SKM-1 treated with dmso at 0.1 percent for 144 hours (cell line): ENCODE data around the gene CFP.
A peak's percentile ranks its signal among the peaks of the same experiment; 100 is the strongest.

Experiments used
- DNase-seq: peaks from one replicate; lab custom pipeline; 2025; ENCODE audit not compliant: unreplicated experiment; lab: John Stamatoyannopoulos, UW

The CFP gene

GRCh38 chrX:47638816-47639215, 9.1 kb upstream of the CFP start:
- no peak for DNase-seq

- DNase-seq = no peak
These were observed 7.9 kb upstream of the CFP start for GRCh38 chrX:47637546-47638195.

- no peak for DNase-seq
These were observed 5.3 kb upstream of the CFP start for GRCh38 chrX:47634871-47635575.

- DNase-seq = no peak
These were observed 4.2 kb upstream of the CFP start for GRCh38 chrX:47633689-47634590.

- peak; percentile 15 for DNase-seq
These were observed 2.9 kb upstream of the CFP start for GRCh38 chrX:47632666-47633065.

GRCh38 chrX:47631676-47632075, 1.9 kb upstream of the CFP start:
- no peak for DNase-seq

- DNase-seq = no peak
These were observed 748 bp downstream of the CFP start for GRCh38 chrX:47628982-47629381.

GRCh38 chrX:47625365-47625764, 4.4 kb downstream of the CFP start:
- no peak for DNase-seq

GRCh38 chrX:47623540-47624027, 6.1 kb downstream of the CFP start:
- DNase-seq = no peak

GRCh38 chrX:47621851-47622250, 7.9 kb downstream of the CFP start:
- DNase-seq = no peak

- DNase-seq = no peak
These were observed 9.4 kb downstream of the CFP start for GRCh38 chrX:47620303-47620685.

GRCh38 chrX:47619486-47620302, 10.0 kb downstream of the CFP start, which contains the start of gene SYN1:
TSS of gene SYN1 (minus strand) at chrX:47619857. CDS start at chrX:47619728, 129 bp downstream.
- peak; percentile 34 for DNase-seq

GRCh38 chrX:47618923-47619485, 10.7 kb downstream of the CFP start:
- DNase-seq = no peak

GRCh38 chrX:47614618-47615017, 15.1 kb downstream of the CFP start:
- no peak for DNase-seq

GRCh38 chrX:47613082-47613481, 16.6 kb downstream of the CFP start:
- no peak for DNase-seq

GRCh38 chrX:47612418-47612817, 17.3 kb downstream of the CFP start:
- DNase-seq = no peak

- no peak for DNase-seq
These were observed 17.8 kb downstream of the CFP start for GRCh38 chrX:47611926-47612325.

GRCh38 chrX:47611489-47611888, 18.2 kb downstream of the CFP start:
- DNase-seq = no peak

GRCh38 chrX:47610511-47610910, 19.2 kb downstream of the CFP start:
- DNase-seq = no peak

- no peak for DNase-seq
These were observed 21.5 kb downstream of the CFP start for GRCh38 chrX:47608130-47608810.
